ENCODE results near the gene SKAP1. TPM values are rescaled to one million over a fixed set of nuclear protein-coding genes. Genes with fewer than 3 reads are reported as not detected.

SKAP1 gene
- total RNA-seq, 1 donor from 2014 or later, result not detected

GRCh38 chr17:48432820-48433775 is 3.1 kb upstream of the SKAP1 start:
- H3K36me3 ChIP-seq, result no peaks in the 10 kb centered on the region
- H3K4me3 ChIP-seq, result no peak overlapping the region
- no peaks in the 10 kb centered on the region for H3F3A ChIP-seq (ENCODE audit: low read depth)
- TF ChIP-seq EZH2 (IDR thresholded peaks at IDR 0.05) (no peak), EZH2phosphoT487 (IDR thresholded peaks at IDR 0.05) (no peak), CTCF (IDR thresholded peaks at IDR 0.05) (no peak)
- Mint-ChIP-seq H3K27me3 (ENCODE audit: insufficient read depth, low read depth) (peaks cover 26% of the 10 kb centered on the region), H3K4me3 (no peak overlapping the region), H3K27ac (peak overlapping the region; percentile 44), H3K9me3 (no peaks in the 10 kb centered on the region), H3K4me1 (peaks cover 25% of the 10 kb centered on the region), H3K36me3 (no peaks in the 10 kb centered on the region)
- H3K9ac ChIP-seq, result no peak overlapping the region
- H3K4me1 ChIP-seq, result peaks cover 8% of the 10 kb centered on the region
- H4K20me1 ChIP-seq (ENCODE audit: low read depth), result no peaks in the 10 kb centered on the region
- H3K4me2 ChIP-seq, result no peak overlapping the region
- no peak for DNase-seq (ENCODE audit: low spot score)
- H3K9me3 ChIP-seq (ENCODE audit: low read depth), result no peaks in the 10 kb centered on the region
- peaks cover 100% of the 10 kb centered on the region for H3K27me3 ChIP-seq
- H3K27ac ChIP-seq, result no peak overlapping the region
- H2AFZ ChIP-seq (replicated peaks), result no peak overlapping the region
- no peaks in the 10 kb centered on the region for H3K79me2 ChIP-seq (ENCODE audit: low read depth)

- H3K27ac Mint-ChIP-seq, result no peak overlapping the region
- H3K79me2 ChIP-seq (ENCODE audit: low read depth), result no peaks in the 10 kb centered on the region
- no peak for TF ChIP-seq EZH2phosphoT487 (IDR thresholded peaks at IDR 0.05)
- H4K20me1 ChIP-seq (ENCODE audit: low read depth), result no peaks in the 10 kb centered on the region
- DNase-seq (ENCODE audit: low spot score), result no peak
- peaks cover 8% of the 10 kb centered on the region for H3K4me1 ChIP-seq
- no peaks in the 10 kb centered on the region for H3K9me3 ChIP-seq (ENCODE audit: low read depth)
- H3K36me3 Mint-ChIP-seq, result no peaks in the 10 kb centered on the region
- H3K27me3 Mint-ChIP-seq (ENCODE audit: insufficient read depth, low read depth), result peaks cover 24% of the 10 kb centered on the region
- no peaks in the 10 kb centered on the region for H3K9me3 Mint-ChIP-seq
- no peak overlapping the region for H3K27ac ChIP-seq
- peaks cover 29% of the 10 kb centered on the region for H3K4me1 Mint-ChIP-seq
- H3K9ac ChIP-seq, result no peak overlapping the region
- H3K27me3 ChIP-seq, result peaks cover 82% of the 10 kb centered on the region
- H3F3A ChIP-seq (ENCODE audit: low read depth), result no peaks in the 10 kb centered on the region
- H2AFZ ChIP-seq (replicated peaks), result no peak overlapping the region
- no peaks in the 10 kb centered on the region for H3K36me3 ChIP-seq
- no peak overlapping the region for H3K4me3 ChIP-seq
- H3K4me3 Mint-ChIP-seq, result peak overlapping the region; percentile 8
- H3K4me2 ChIP-seq, result no peak overlapping the region
Observed at GRCh38 chr17:48429156-48429555, 858 bp downstream of the SKAP1 start.

GRCh38 chr17:48427598-48427997 is 2.4 kb downstream of the SKAP1 start:
- Mint-ChIP-seq H3K4me1 (peaks cover 14% of the 10 kb centered on the region), H3K4me3 (no peak overlapping the region), H3K36me3 (no peaks in the 10 kb centered on the region), H3K27ac (no peak overlapping the region), H3K27me3 (ENCODE audit: insufficient read depth, low read depth) (peaks cover 24% of the 10 kb centered on the region), H3K9me3 (no peaks in the 10 kb centered on the region)
- Histone ChIP-seq H3K27ac (no peak overlapping the region), H3K36me3 (no peaks in the 10 kb centered on the region), H3K4me1 (peaks cover 3% of the 10 kb centered on the region), H2AFZ (replicated peaks) (no peak overlapping the region), H3K9ac (no peak overlapping the region), H3K9me3 (ENCODE audit: low read depth) (no peaks in the 10 kb centered on the region), H3K4me3 (no peak overlapping the region), H4K20me1 (ENCODE audit: low read depth) (no peaks in the 10 kb centered on the region), H3F3A (ENCODE audit: low read depth) (no peaks in the 10 kb centered on the region), H3K27me3 (peaks cover 67% of the 10 kb centered on the region), H3K4me2 (no peak overlapping the region), H3K79me2 (ENCODE audit: low read depth) (no peaks in the 10 kb centered on the region)
- DNase-seq (ENCODE audit: low spot score), result no peak
- TF ChIP-seq CTCF (IDR thresholded peaks at IDR 0.05) (no peak), EZH2 (IDR thresholded peaks at IDR 0.05) (no peak), EZH2phosphoT487 (IDR thresholded peaks at IDR 0.05) (no peak)
